HG03378 (cell line): ENCODE results near the gene CD180.
A peak's percentile ranks its signal among the peaks of the same experiment; 100 is the strongest.

Experiments
- ATAC-seq: cut with Tn5 transposase; IDR thresholded peaks from one replicate; pipeline ENCODE4 v1.9.1; 2021; ENCODE audit warnings: mild to moderate bottlenecking, moderate library complexity; ENCODE audit not compliant: unreplicated experiment

CD180 gene

GRCh38 chr5:67163863-67164595 is 32.6 kb downstream of the CD180 start:
- ATAC-seq, result no peak

GRCh38 chr5:67163231-67163756 is 33.3 kb downstream of the CD180 start:
- no peak for ATAC-seq

- ATAC-seq, result no peak
Measured at GRCh38 chr5:67161767-67162166, 34.8 kb downstream of the CD180 start.

- ATAC-seq, result no peak
Measured at GRCh38 chr5:67160985-67161384, 35.6 kb downstream of the CD180 start.

GRCh38 chr5:67160272-67160671 is 36.3 kb downstream of the CD180 start:
- ATAC-seq, result no peak

GRCh38 chr5:67156976-67157583 is 39.5 kb downstream of the CD180 start:
- ATAC-seq, result peak; percentile 67

GRCh38 chr5:67154556-67155206 is 41.9 kb downstream of the CD180 start:
- no peak for ATAC-seq

- ATAC-seq, result no peak
Measured at GRCh38 chr5:67153292-67153691, 43.3 kb downstream of the CD180 start.

- ATAC-seq, result no peak
Measured at GRCh38 chr5:67152400-67152799, 44.2 kb downstream of the CD180 start.

- ATAC-seq, result no peak
Measured at GRCh38 chr5:67149951-67150523, 46.6 kb downstream of the CD180 start.

GRCh38 chr5:67149057-67149950 is 47.3 kb downstream of the CD180 start:
- ATAC-seq, result no peak

GRCh38 chr5:67147760-67148159 is 48.8 kb downstream of the CD180 start:
- ATAC-seq, result no peak

GRCh38 chr5:67146981-67147380 is 49.6 kb downstream of the CD180 start:
- ATAC-seq, result no peak

- ATAC-seq, result no peak
Measured at GRCh38 chr5:67146574-67146973, 50.0 kb downstream of the CD180 start.

- ATAC-seq, result no peak
Measured at GRCh38 chr5:67144183-67144639, 52.4 kb downstream of the CD180 start.

- ATAC-seq, result no peak
Measured at GRCh38 chr5:67143549-67143948, 53.0 kb downstream of the CD180 start.

- no peak for ATAC-seq
Measured at GRCh38 chr5:67142816-67143215, 53.8 kb downstream of the CD180 start.

GRCh38 chr5:67141644-67142043 is 55.0 kb downstream of the CD180 start:
- no peak for ATAC-seq

GRCh38 chr5:67140413-67140812 is 56.2 kb downstream of the CD180 start:
- no peak for ATAC-seq

- no peak for ATAC-seq
Measured at GRCh38 chr5:67139030-67139429, 57.6 kb downstream of the CD180 start.
